Left forelimb (tissue), 1 donor: ENCODE data around the gene LYRM9.
"Not testable (repeated sequence)": the region's sequence is repeated elsewhere in the genome, so short reads cannot be mapped to it uniquely, and the experiment has no call there.

Experiments
- DNase-seq: peaks from one replicate; pipeline ENCODE4 v3.0.0-alpha.2; 2018; ENCODE audit warnings: low spot score

The LYRM9 gene

GRCh38 chr17:27892866-27893769 lies at the start of gene LYRM9:
LYRM9 (minus strand) TSS chr17:27893365; CDS start chr17:27882694, 10,671 bp downstream.
- peak; percentile 95 for DNase-seq

GRCh38 chr17:27940503-27941428 lies 47.6 kb upstream of the LYRM9 start:
- no peak for DNase-seq

- DNase-seq, result no peak
Observed at GRCh38 chr17:27939474-27940465, 46.6 kb upstream of the LYRM9 start.

- DNase-seq, result no peak
Observed at GRCh38 chr17:27938864-27939263, 45.7 kb upstream of the LYRM9 start.

GRCh38 chr17:27938241-27938640 lies 45.1 kb upstream of the LYRM9 start:
- DNase-seq, result no peak

- no peak for DNase-seq
Observed at GRCh38 chr17:27937025-27937546, 43.9 kb upstream of the LYRM9 start.

- no peak for DNase-seq
Observed at GRCh38 chr17:27930000-27930399, 36.8 kb upstream of the LYRM9 start.

GRCh38 chr17:27928587-27928986 lies 35.4 kb upstream of the LYRM9 start:
- no peak for DNase-seq

- no peak for DNase-seq
Observed at GRCh38 chr17:27927781-27928180, 34.6 kb upstream of the LYRM9 start.

- no peak for DNase-seq
Observed at GRCh38 chr17:27921599-27921998, 28.4 kb upstream of the LYRM9 start.

- no peak for DNase-seq
Observed at GRCh38 chr17:27921077-27921476, 27.9 kb upstream of the LYRM9 start.

GRCh38 chr17:27920569-27920968 lies 27.4 kb upstream of the LYRM9 start:
- DNase-seq, result no peak

GRCh38 chr17:27919079-27919478 lies 25.9 kb upstream of the LYRM9 start:
- no peak for DNase-seq

GRCh38 chr17:27918498-27918897 lies 25.3 kb upstream of the LYRM9 start:
- no peak for DNase-seq

GRCh38 chr17:27917000-27917399 lies 23.8 kb upstream of the LYRM9 start:
- no peak for DNase-seq

GRCh38 chr17:27915709-27916108 lies 22.5 kb upstream of the LYRM9 start:
- DNase-seq, result no peak

GRCh38 chr17:27914382-27914781 lies 21.2 kb upstream of the LYRM9 start:
- no peak for DNase-seq

- DNase-seq, result no peak
Observed at GRCh38 chr17:27912964-27913363, 19.8 kb upstream of the LYRM9 start.

- DNase-seq, result not testable (repeated sequence)
Observed at GRCh38 chr17:27912299-27912698, 19.1 kb upstream of the LYRM9 start.

GRCh38 chr17:27907976-27908558 lies 14.9 kb upstream of the LYRM9 start:
- no peak for DNase-seq

GRCh38 chr17:27906623-27907022 lies 13.5 kb upstream of the LYRM9 start:
- no peak for DNase-seq
